Right lobe of liver (tissue), 6 donors: ENCODE measurements around the gene ABT1. TPM values are rescaled to one million over a fixed set of nuclear protein-coding genes. Genes with fewer than 3 reads are reported as not detected.

Experiments
- ATAC-seq, 4 donors: fragments of 200-7000 bp; cut with Tn5 transposase; one replicate each; pipeline ENCODE4 v1.9.1; 2020; ENCODE audit warnings: mild to moderate bottlenecking in 4 of 4, moderate library complexity in 4 of 4
- DNase-seq, 3 donors: peaks; one replicate each; pipeline ENCODE4 v3.0.0-alpha.2; 2020
- H3K27ac ChIP-seq, 3 donors: fragments of 200-600 bp; one replicate each; pipeline ENCODE4 v1.8.0; 2022
- H3K27me3 ChIP-seq, 2 donors: fragments of 200-600 bp; one replicate each; pipeline ENCODE4 v1.8.0; 2022
- H3K36me3 ChIP-seq, 4 donors: fragments of 200-600 bp; sonication (generic) in 1 of 4; one replicate each; pipeline versions ENCODE4 v1.5.1 to v1.8.0; 2017 to 2022; ENCODE audit warnings: control low read depth in 1 of 4
- H3K4me1 ChIP-seq, 4 donors: fragments of 200-600 bp; sonication (generic) in 1 of 4; one replicate each; pipeline versions ENCODE4 v1.5.1 to v1.8.0; 2017 to 2022; ENCODE audit warnings: control low read depth in 1 of 4
- H3K4me3 ChIP-seq, 3 donors: fragments of 200-600 bp; one replicate each; pipeline ENCODE4 v1.8.0; 2022
- H3K9me3 ChIP-seq, 4 donors: fragments of 200-600 bp; sonication (generic) in 1 of 4; one replicate each; pipeline versions ENCODE4 v1.5.1 to v1.8.0; 2017 to 2022; ENCODE audit warnings: control low read depth in 1 of 4
- POLR2A ChIP-seq: fragments of 450-650 bp; IDR thresholded peaks from one replicate; pipeline ENCODE4 v1.6.1; 2017; ENCODE audit warnings: antibody characterized with exemption, mild to moderate bottlenecking
- WGBS: methylation state at CpG from one replicate; pipeline ENCODE4 v1.1.6; 2018; ENCODE audit warnings: low coverage, low lambda C conversion rate; ENCODE audit not compliant: insufficient coverage; ENCODE audit errors: missing lambda C conversion rate; 5-methylcytosine and 5-hydroxymethylcytosine counted together
- intact Hi-C, 2 donors: fragments of 100-400 bp; cut with DNase I; formaldehyde crosslinking; loops; one replicate each; pipeline versions ENCODE4 v1.11.2 to v1.14.1; 2022
- total RNA-seq, 6 experiments: library from RNA; depleted of rRNA in 2 of 6; stranded (reverse); fragments of >200 nt in 2 of 6; fragmentation: NEBNext Ultra II Directional in 3 of 6; extraction: Animal tissue kit (Norgen Biotek cat#: 25700) in 3 of 6; gene quantifications; one replicate each; pipeline versions ENCODE4 v1.1.0 to v1.2.4, GENCODE V29; 2016 to 2023
- TF ChIP-seq, protein P1 (sequence below), 4 donors: fragments of 200-600 bp in 3 of 4; fragments of 450-650 bp in 1 of 4; IDR thresholded peaks; one replicate each; pipeline versions ENCODE4 v1.5.1 to v1.8.0; 2016 to 2022; ENCODE audit warnings: antibody characterized with exemption in 4 of 4, mild to moderate bottlenecking in 2 of 4
- donor health status: DM: no; HTN: yes; CAD: no.
- donor health status: DM: no; HTN: no; CAD: no.
- donor health status: DM: no; HTN: no; CAD: no.
- donor health status: DM: no; HTN: yes; CAD: no.
- donor health status: DM: no; HTN: yes; CAD: no.

ABT1 gene
- total RNA-seq, 6 experiments from 2014 or later: 5.0 to 9.2 (median 7.0) TPM

DNA sequence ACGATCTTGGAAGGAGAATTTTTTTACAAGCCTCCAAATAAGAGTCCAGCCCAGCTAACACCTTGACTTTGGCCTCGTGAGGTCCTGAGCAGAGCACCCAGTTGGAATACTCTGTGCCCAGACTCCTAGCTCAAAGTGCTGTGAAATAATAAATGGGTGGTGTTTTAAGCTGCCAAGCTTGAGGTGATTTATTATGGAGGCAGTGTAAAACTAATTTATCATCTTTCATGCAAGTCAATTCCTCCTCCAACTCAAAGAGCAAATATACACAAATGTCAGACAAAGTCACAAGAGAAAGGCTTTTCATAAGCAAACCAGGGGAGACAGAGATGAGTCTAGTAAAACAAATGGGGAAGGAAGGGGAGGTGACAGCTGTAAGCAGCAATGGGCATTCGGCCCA is 12.7 kb downstream of the ABT1 start:
- no peak for DNase-seq
- no peaks in the 10 kb centered on the region for H3K36me3 ChIP-seq
- WGBS: 49% methylated on average over 3 of the region's 3 CpGs
- intact Hi-C loops: no loop called here
- ATAC-seq: no peak
- H3K9me3 ChIP-seq: no peaks in the 10 kb centered on the region
- no peak overlapping the region for H3K4me3 ChIP-seq
- H3K27me3 ChIP-seq: no peaks in the 10 kb centered on the region
- no peak for TF ChIP-seq POLR2A
- TF ChIP-seq, protein P1, sequence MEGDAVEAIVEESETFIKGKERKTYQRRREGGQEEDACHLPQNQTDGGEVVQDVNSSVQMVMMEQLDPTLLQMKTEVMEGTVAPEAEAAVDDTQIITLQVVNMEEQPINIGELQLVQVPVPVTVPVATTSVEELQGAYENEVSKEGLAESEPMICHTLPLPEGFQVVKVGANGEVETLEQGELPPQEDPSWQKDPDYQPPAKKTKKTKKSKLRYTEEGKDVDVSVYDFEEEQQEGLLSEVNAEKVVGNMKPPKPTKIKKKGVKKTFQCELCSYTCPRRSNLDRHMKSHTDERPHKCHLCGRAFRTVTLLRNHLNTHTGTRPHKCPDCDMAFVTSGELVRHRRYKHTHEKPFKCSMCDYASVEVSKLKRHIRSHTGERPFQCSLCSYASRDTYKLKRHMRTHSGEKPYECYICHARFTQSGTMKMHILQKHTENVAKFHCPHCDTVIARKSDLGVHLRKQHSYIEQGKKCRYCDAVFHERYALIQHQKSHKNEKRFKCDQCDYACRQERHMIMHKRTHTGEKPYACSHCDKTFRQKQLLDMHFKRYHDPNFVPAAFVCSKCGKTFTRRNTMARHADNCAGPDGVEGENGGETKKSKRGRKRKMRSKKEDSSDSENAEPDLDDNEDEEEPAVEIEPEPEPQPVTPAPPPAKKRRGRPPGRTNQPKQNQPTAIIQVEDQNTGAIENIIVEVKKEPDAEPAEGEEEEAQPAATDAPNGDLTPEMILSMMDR (IDR thresholded peaks at IDR 0.05): no peak
- H3K27ac ChIP-seq: no peak overlapping the region
- peaks cover 0 to 9% (median 0%) of the 10 kb centered on the region in 4 donors for H3K4me1 ChIP-seq

DNA sequence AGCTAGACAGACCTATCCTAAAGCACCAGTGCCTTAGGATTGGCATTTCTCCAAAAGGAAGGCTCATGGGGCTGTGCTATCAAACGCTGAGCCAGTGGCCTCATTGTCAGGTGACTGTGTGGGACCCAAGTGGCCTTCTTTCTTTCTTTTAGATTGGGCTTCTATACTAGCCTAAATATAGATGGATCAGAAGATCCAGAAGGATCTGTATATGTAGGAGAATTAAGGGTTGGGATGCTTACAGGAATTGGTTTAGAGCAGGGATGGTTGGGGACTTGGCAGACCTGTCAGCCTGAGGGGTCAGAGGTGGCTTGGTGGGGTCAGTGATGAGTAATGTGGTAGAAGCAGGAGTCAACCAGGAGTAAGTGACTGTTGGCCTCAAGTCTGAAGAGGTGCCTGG is 14.8 kb downstream of the ABT1 start:
- WGBS: 44% methylated on average over 1 of the region's 1 CpG
- H3K27me3 ChIP-seq: peaks cover 0 to 9% of the 10 kb centered on the region in 2 donors

DNA sequence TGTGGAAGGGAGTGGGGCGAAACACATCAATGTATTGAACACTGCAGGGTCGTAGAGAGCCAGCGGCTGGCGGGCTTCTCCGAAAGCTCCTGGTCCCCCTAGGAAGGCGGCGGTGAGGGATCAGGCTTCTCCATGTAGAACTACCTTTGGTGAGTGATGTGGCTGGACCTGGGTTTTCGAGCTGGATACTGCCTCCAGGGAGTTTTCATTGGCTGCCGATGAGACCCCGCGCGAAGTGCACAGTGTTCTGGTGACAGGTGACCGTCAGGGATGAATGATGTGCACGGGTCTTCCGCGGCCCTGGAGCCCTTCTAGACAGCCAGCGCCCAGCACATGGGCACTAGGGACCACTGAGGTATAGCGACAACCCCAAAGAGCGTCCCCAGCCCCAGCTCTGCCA is 16.4 kb downstream of the ABT1 start:
- no peak for DNase-seq
- Histone ChIP-seq H3K9me3 (no peaks in the 10 kb centered on the region), H3K4me1 (peaks cover 0 to 12% (median 0%) of the 10 kb centered on the region in 4 donors), H3K36me3 (no peaks in the 10 kb centered on the region), H3K27ac (no peak overlapping the region), H3K27me3 (peaks cover 0 to 9% of the 10 kb centered on the region in 2 donors), H3K4me3 (no peak overlapping the region)
- WGBS: 39% methylated on average over 14 of the region's 19 CpGs
- TF ChIP-seq POLR2A: no peak
- TF ChIP-seq, protein P1 (IDR thresholded peaks at IDR 0.05): no peak
- ATAC-seq: no peak
- intact Hi-C loops: no loop called here

More for the DNA sequence above, 14.8 kb downstream of the ABT1 start:
- H3K27ac ChIP-seq: no peak overlapping the region
- H3K36me3 ChIP-seq: no peaks in the 10 kb centered on the region
- H3K9me3 ChIP-seq: no peaks in the 10 kb centered on the region
- TF ChIP-seq, protein P1 (IDR thresholded peaks at IDR 0.05): no peak
- no peak for TF ChIP-seq POLR2A
- H3K4me3 ChIP-seq: no peak overlapping the region
- intact Hi-C loops: no loop called here
- no peak for DNase-seq
- no peak for ATAC-seq
- peaks cover 0 to 12% (median 0%) of the 10 kb centered on the region in 4 donors for H3K4me1 ChIP-seq

DNA sequence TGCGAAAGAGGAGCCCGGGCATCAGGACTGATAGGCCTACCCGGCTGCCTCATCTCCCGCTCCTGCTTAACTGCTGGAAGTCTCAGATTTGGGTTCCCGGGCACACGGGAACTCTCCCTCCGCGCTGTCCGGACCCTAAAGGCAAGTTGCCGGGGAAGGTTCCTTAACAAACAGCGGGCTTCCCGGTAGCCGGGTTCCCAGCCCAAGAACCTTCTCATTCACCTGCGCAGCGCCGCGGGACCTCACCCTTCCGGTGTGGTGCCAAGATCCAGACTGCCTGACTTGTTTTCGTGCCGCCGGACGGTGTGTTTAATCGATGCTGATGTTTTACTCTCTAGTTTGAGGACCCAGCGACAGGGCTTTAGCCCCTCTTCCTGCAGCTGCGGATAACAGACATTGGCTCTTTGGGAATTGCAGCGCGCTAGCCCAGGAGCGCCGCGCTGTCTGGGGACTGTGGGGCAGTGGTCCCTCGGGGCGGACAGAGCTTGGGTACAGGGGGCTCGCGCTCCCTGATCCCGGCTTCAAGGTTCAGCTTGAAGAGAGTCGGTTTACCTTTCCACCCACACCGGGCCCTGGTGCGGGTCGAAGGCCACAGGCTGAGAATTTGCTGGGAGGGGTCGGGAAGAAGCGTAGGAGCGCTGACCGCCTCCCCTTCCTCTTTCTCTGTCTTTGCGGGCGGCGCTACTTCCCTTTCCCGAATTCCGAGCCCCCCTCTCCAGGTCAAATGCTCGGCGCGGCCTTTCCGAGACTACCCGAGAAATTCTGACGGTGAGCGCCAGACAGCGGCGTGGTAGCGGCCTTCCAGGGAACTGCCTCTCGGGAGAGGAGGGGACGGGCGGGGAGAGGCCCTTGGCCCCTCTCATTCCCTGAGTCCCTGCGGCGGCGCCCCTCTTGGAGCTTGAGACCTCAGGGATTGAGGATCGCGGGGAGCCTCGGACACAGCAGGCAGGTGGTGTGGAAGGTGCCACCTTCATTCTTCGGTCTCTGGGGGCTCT is 17.2 kb downstream of the ABT1 start:
- ATAC-seq (peak in 1 of 4 donors; percentile 31), DNase-seq (peak in 2 of 3 donors; percentile 24 to 55)
- H3K36me3 ChIP-seq: no peaks in the 10 kb centered on the region
- 4% methylated on average over 29 of the region's 68 CpGs for WGBS
- H3K4me1 ChIP-seq: peaks cover 0 to 12% (median 0%) of the 10 kb centered on the region in 4 donors
- peak overlapping the region in 1 of 3 donors; percentile 12 for H3K4me3 ChIP-seq
- no peaks in the 10 kb centered on the region for H3K9me3 ChIP-seq
- TF ChIP-seq, protein P1 (IDR thresholded peaks at IDR 0.05): no peak
- no peak for TF ChIP-seq POLR2A
- intact Hi-C loops: no loop called here
- H3K27me3 ChIP-seq: peaks cover 0 to 9% of the 10 kb centered on the region in 2 donors
- no peak overlapping the region for H3K27ac ChIP-seq
